ENCODE results near the gene MSH5.

Gene MSH5

GRCh38 chr6:31692353-31692752 lies 47.5 kb upstream of the MSH5 start:
- Histone ChIP-seq H3K27ac (ENCODE audit: poor library complexity, severe bottlenecking) (no peak overlapping the region), H3K27me3 (ENCODE audit: insufficient read depth, poor library complexity, severe bottlenecking) (no peaks in the 10 kb centered on the region), H3K36me3 (ENCODE audit: low read depth) (peaks cover 45% of the 10 kb centered on the region), H3K4me3 (ENCODE audit: severe bottlenecking) (no peak overlapping the region), H3K4me1 (ENCODE audit: insufficient read depth, poor library complexity, severe bottlenecking) (no peaks in the 10 kb centered on the region), H3K9me3 (ENCODE audit: severe bottlenecking) (no peaks in the 10 kb centered on the region)
- no peak for DNase-seq (ENCODE audit: low spot score)
- ATAC-seq (ENCODE audit: low read depth) = no peak
- no peak for TF ChIP-seq CTCF (IDR thresholded peaks at IDR 0.05; ENCODE audit: poor library complexity, severe bottlenecking)

GRCh38 chr6:31692886-31693285 lies 46.9 kb upstream of the MSH5 start:
- H3K9me3 ChIP-seq (ENCODE audit: severe bottlenecking) = no peaks in the 10 kb centered on the region
- no peaks in the 10 kb centered on the region for H3K27me3 ChIP-seq (ENCODE audit: insufficient read depth, poor library complexity, severe bottlenecking)
- H3K36me3 ChIP-seq (ENCODE audit: low read depth) = peaks cover 45% of the 10 kb centered on the region
- TF ChIP-seq CTCF (IDR thresholded peaks at IDR 0.05; ENCODE audit: poor library complexity, severe bottlenecking) = no peak
- H3K4me1 ChIP-seq (ENCODE audit: insufficient read depth, poor library complexity, severe bottlenecking) = no peaks in the 10 kb centered on the region
- DNase-seq (ENCODE audit: low spot score) (no peak), ATAC-seq (ENCODE audit: low read depth) (no peak)
- no peak overlapping the region for H3K27ac ChIP-seq (ENCODE audit: poor library complexity, severe bottlenecking)
- no peak overlapping the region for H3K4me3 ChIP-seq (ENCODE audit: severe bottlenecking)

- Histone ChIP-seq H3K27me3 (ENCODE audit: insufficient read depth, poor library complexity, severe bottlenecking) (no peaks in the 10 kb centered on the region), H3K9me3 (ENCODE audit: severe bottlenecking) (no peaks in the 10 kb centered on the region), H3K4me1 (ENCODE audit: insufficient read depth, poor library complexity, severe bottlenecking) (no peaks in the 10 kb centered on the region), H3K36me3 (ENCODE audit: low read depth) (peaks cover 42% of the 10 kb centered on the region), H3K27ac (ENCODE audit: poor library complexity, severe bottlenecking) (no peak overlapping the region), H3K4me3 (ENCODE audit: severe bottlenecking) (no peak overlapping the region)
- no peak for TF ChIP-seq CTCF (IDR thresholded peaks at IDR 0.05; ENCODE audit: poor library complexity, severe bottlenecking)
- no peak for ATAC-seq (ENCODE audit: low read depth)
- no peak for DNase-seq (ENCODE audit: low spot score)
Measured at GRCh38 chr6:31693535-31693934, 46.3 kb upstream of the MSH5 start.

- ATAC-seq (ENCODE audit: low read depth) (no peak), DNase-seq (ENCODE audit: low spot score) (no peak)
- no peak overlapping the region for H3K4me3 ChIP-seq (ENCODE audit: severe bottlenecking)
- no peak for TF ChIP-seq CTCF (IDR thresholded peaks at IDR 0.05; ENCODE audit: poor library complexity, severe bottlenecking)
- no peaks in the 10 kb centered on the region for H3K4me1 ChIP-seq (ENCODE audit: insufficient read depth, poor library complexity, severe bottlenecking)
- no peak overlapping the region for H3K27ac ChIP-seq (ENCODE audit: poor library complexity, severe bottlenecking)
- H3K9me3 ChIP-seq (ENCODE audit: severe bottlenecking) = no peaks in the 10 kb centered on the region
- no peaks in the 10 kb centered on the region for H3K27me3 ChIP-seq (ENCODE audit: insufficient read depth, poor library complexity, severe bottlenecking)
- H3K36me3 ChIP-seq (ENCODE audit: low read depth) = peaks cover 34% of the 10 kb centered on the region
Measured at GRCh38 chr6:31697555-31697954, 42.2 kb upstream of the MSH5 start.

- H3K27me3 ChIP-seq (ENCODE audit: insufficient read depth, poor library complexity, severe bottlenecking) = no peaks in the 10 kb centered on the region
- no peaks in the 10 kb centered on the region for H3K4me1 ChIP-seq (ENCODE audit: insufficient read depth, poor library complexity, severe bottlenecking)
- no peak overlapping the region for H3K4me3 ChIP-seq (ENCODE audit: severe bottlenecking)
- no peak for DNase-seq (ENCODE audit: low spot score)
- no peaks in the 10 kb centered on the region for H3K9me3 ChIP-seq (ENCODE audit: severe bottlenecking)
- peaks cover 20% of the 10 kb centered on the region for H3K36me3 ChIP-seq (ENCODE audit: low read depth)
- H3K27ac ChIP-seq (ENCODE audit: poor library complexity, severe bottlenecking) = no peak overlapping the region
- TF ChIP-seq CTCF (IDR thresholded peaks at IDR 0.05; ENCODE audit: poor library complexity, severe bottlenecking) = no peak
- ATAC-seq (ENCODE audit: low read depth) = no peak
Measured at GRCh38 chr6:31700740-31701401, 38.9 kb upstream of the MSH5 start.

Measured in RWPE2 (cell line).